Fibroblast of lung (primary cell): ENCODE data around the gene PIGO. TPM values are rescaled to one million over a fixed set of nuclear protein-coding genes. Genes with fewer than 3 reads are reported as not detected.
A peak's percentile ranks its signal among the peaks of the same experiment; 100 is the strongest.

Experiments
- DNase-seq, 2 donors: peaks; one replicate each; pipeline versions ENCODE4 v3.0.0 to v3.0.0-alpha.2; 2010; ENCODE audit warnings: low read depth in 2 of 2
- H2AFZ ChIP-seq: 2 replicates; pipeline ENCODE4 v1.5.1; 2012; ENCODE audit warnings: low read length, control low read depth, inconsistent platforms
- H3K27ac ChIP-seq: 2 replicates; pipeline ENCODE4 v1.5.1; 2011; ENCODE audit warnings: low read length, control low read depth; ENCODE audit not compliant: insufficient read depth
- H3K27me3 ChIP-seq: 2 replicates; pipeline ENCODE4 v1.5.1; 2011; ENCODE audit warnings: mild to moderate bottlenecking, low read length; ENCODE audit not compliant: control insufficient read depth, insufficient read depth
- H3K36me3 ChIP-seq: 2 replicates; pipeline ENCODE4 v1.5.1; 2011; ENCODE audit warnings: low read length; ENCODE audit not compliant: control insufficient read depth, insufficient read depth
- H3K4me1 ChIP-seq: 2 replicates; pipeline ENCODE4 v1.5.1; 2011; ENCODE audit warnings: low read length; ENCODE audit not compliant: control insufficient read depth, insufficient read depth; ENCODE audit errors: extremely low read depth
- H3K4me2 ChIP-seq: 2 replicates; pipeline ENCODE4 v1.5.1; 2011; ENCODE audit warnings: low read length, control low read depth; ENCODE audit not compliant: insufficient read depth; ENCODE audit errors: extremely low read depth
- H3K4me3 ChIP-seq, 4 experiments: fragments of 200-600 bp in 1 of 4; sonication (generic) in 1 of 4; replicated peaks in 1 of 4; 2 replicates each; pipeline ENCODE4 v1.5.1; 2011 to 2016; ENCODE audit warnings: low read length in 4 of 4, low read depth in 3 of 4, mild to moderate bottlenecking in 3 of 4, control low read depth in 2 of 4, inconsistent platforms in 1 of 4, mixed read lengths in 1 of 4; ENCODE audit not compliant: insufficient read depth in 1 of 4; ENCODE audit errors: control extremely low read depth in 1 of 4
- H3K79me2 ChIP-seq: 2 replicates; pipeline ENCODE4 v1.5.1; 2012; ENCODE audit warnings: mild to moderate bottlenecking, low read length, inconsistent platforms; ENCODE audit not compliant: control insufficient read depth, insufficient read depth
- H3K9ac ChIP-seq: 2 replicates; pipeline ENCODE4 v1.5.1; 2011; ENCODE audit warnings: mild to moderate bottlenecking, low read length, control low read depth; ENCODE audit not compliant: insufficient read depth
- H3K9me3 ChIP-seq: 2 replicates; pipeline ENCODE4 v1.5.1; 2012; ENCODE audit warnings: low read depth, low read length; ENCODE audit not compliant: control insufficient read depth, insufficient read depth
- H4K20me1 ChIP-seq: 2 replicates; pipeline ENCODE4 v1.5.1; 2011; ENCODE audit warnings: low read length; ENCODE audit not compliant: control insufficient read depth, insufficient read depth; ENCODE audit errors: extremely low read depth
- CTCF ChIP-seq, 2 donors: IDR thresholded peaks in 1 of 2; conservative IDR thresholded peaks in 1 of 2; 1 replicate in 1 of 2; 2 replicates in 1 of 2; pipeline ENCODE4 v1.5.1; 2011 to 2012; ENCODE audit warnings: low read length in 2 of 2, control low read depth in 1 of 2, inconsistent platforms in 1 of 2, low read depth in 1 of 2, mild to moderate bottlenecking in 1 of 2
- EZH2 ChIP-seq: IDR thresholded peaks from 2 replicates; pipeline ENCODE4 v1.5.1; 2012; ENCODE audit warnings: low read length, control low read depth, mild to moderate bottlenecking; ENCODE audit errors: missing control alignments
- polyA plus RNA-seq, 2 donors: library from polyadenylated mRNA; depleted of rRNA in 1 of 2; stranded (reverse) in 1 of 2; unstranded in 1 of 2; fragments of >200 nt; gene quantifications; 2 replicates each; pipeline ENCODE4 v1.2.1, GENCODE V29; 2011 to 2012; ENCODE audit warnings: missing spikeins in 1 of 2
- total RNA-seq: library from RNA; depleted of rRNA; stranded (reverse); fragments of >200 nt; gene quantifications from 2 replicates; pipeline ENCODE4 v1.2.1, GENCODE V29; 2014

The PIGO gene
- total and polyA plus RNA-seq, 2 donors (not counting 1 experiment from before 2014, with no cell fraction given), result 14.0 to 14.8 TPM

- no peaks in the 10 kb centered on the region for H3K36me3 ChIP-seq
- H3K79me2 ChIP-seq, result peaks cover 24% of the 10 kb centered on the region
- peak overlapping the region; percentile 100 for H3K4me2 ChIP-seq
- no peaks in the 10 kb centered on the region for H3K9me3 ChIP-seq
- peaks cover 25% of the 10 kb centered on the region for H3K4me1 ChIP-seq
- H3K27me3 ChIP-seq, result no peaks in the 10 kb centered on the region
- peak overlapping the region; percentile 70 to 93 (median 82) for H3K4me3 ChIP-seq
- H3K9ac ChIP-seq, result peak overlapping the region; percentile 69
- DNase-seq, result no peak
- H2AFZ ChIP-seq, result peak overlapping the region; percentile 25
- no peaks in the 10 kb centered on the region for H4K20me1 ChIP-seq
- TF ChIP-seq CTCF (conservative IDR thresholded peaks at IDR 0.05 in 1 of 2, IDR thresholded peaks at IDR 0.05 in 1 of 2; ENCODE audit: low read depth in 1 of 2, low read length in 2 of 2) (no peak), EZH2 (no peak)
- H3K27ac ChIP-seq, result peak overlapping the region; percentile 94
Observed at GRCh38 chr9:35114840-35115628, 18.6 kb upstream of the PIGO start.

- no peaks in the 10 kb centered on the region for H3K9me3 ChIP-seq
- H2AFZ ChIP-seq, result peak overlapping the region; percentile 25
- TF ChIP-seq CTCF (conservative IDR thresholded peaks at IDR 0.05 in 1 of 2, IDR thresholded peaks at IDR 0.05 in 1 of 2; ENCODE audit: low read depth in 1 of 2, low read length in 2 of 2) (no peak), EZH2 (no peak)
- H4K20me1 ChIP-seq, result no peaks in the 10 kb centered on the region
- peak overlapping the region; percentile 100 for H3K4me2 ChIP-seq
- H3K79me2 ChIP-seq, result peaks cover 32% of the 10 kb centered on the region
- peaks cover 26% of the 10 kb centered on the region for H3K4me1 ChIP-seq
- peak overlapping the region; percentile 69 for H3K9ac ChIP-seq
- peak overlapping the region; percentile 94 for H3K27ac ChIP-seq
- no peaks in the 10 kb centered on the region for H3K27me3 ChIP-seq
- no peaks in the 10 kb centered on the region for H3K36me3 ChIP-seq
- H3K4me3 ChIP-seq, result peak overlapping the region; percentile 70 to 93 (median 82)
- peak; percentile 94 to 98 for DNase-seq
Observed at GRCh38 chr9:35114113-35114839, 17.9 kb upstream of the PIGO start.

- Histone ChIP-seq H3K79me2 (peaks cover 36% of the 10 kb centered on the region), H3K9me3 (no peaks in the 10 kb centered on the region), H3K27me3 (no peaks in the 10 kb centered on the region), H3K4me1 (peaks cover 26% of the 10 kb centered on the region), H3K4me3 (peak overlapping the region; percentile 20 to 67 (median 50)), H3K36me3 (no peaks in the 10 kb centered on the region), H3K9ac (peak overlapping the region; percentile 58), H4K20me1 (no peaks in the 10 kb centered on the region), H3K4me2 (peak overlapping the region; percentile 94), H3K27ac (peak overlapping the region; percentile 93), H2AFZ (no peak overlapping the region)
- TF ChIP-seq CTCF (conservative IDR thresholded peaks at IDR 0.05 in 1 of 2, IDR thresholded peaks at IDR 0.05 in 1 of 2; ENCODE audit: low read depth in 1 of 2, low read length in 2 of 2), result no peak
- no peak for TF ChIP-seq EZH2
- peak; percentile 75 for DNase-seq
Observed at GRCh38 chr9:35112257-35113020, 16.0 kb upstream of the PIGO start.
